Muscle layer of duodenum (tissue), 2 donors: ENCODE results near the gene CXCL5.

Experiments
- H3K27ac ChIP-seq: one replicate; pipeline ENCODE4 v1.7.0; 2013; ENCODE audit warnings: mild to moderate bottlenecking, low read length
- H3K27me3 ChIP-seq: one replicate; pipeline ENCODE4 v1.7.0; 2013; ENCODE audit warnings: low read depth, mild to moderate bottlenecking, control low read depth, low read length
- H3K36me3 ChIP-seq, 2 donors: one replicate each; pipeline ENCODE4 v1.7.0; 2013; ENCODE audit warnings: low read length in 2 of 2, control low read depth in 1 of 2, mild to moderate bottlenecking in 1 of 2; ENCODE audit not compliant: insufficient read depth in 2 of 2, control insufficient read depth in 1 of 2
- H3K4me1 ChIP-seq, 2 donors: one replicate each; pipeline ENCODE4 v1.7.0; 2013; ENCODE audit warnings: low read length in 2 of 2, mild to moderate bottlenecking in 2 of 2, control low read depth in 1 of 2, moderate library complexity in 1 of 2; ENCODE audit not compliant: insufficient read depth in 2 of 2, control insufficient read depth in 1 of 2
- H3K4me3 ChIP-seq, 2 donors: one replicate each; pipeline ENCODE4 v1.7.0; 2013; ENCODE audit warnings: low read length in 2 of 2, low read depth in 1 of 2, mild to moderate bottlenecking in 1 of 2
- H3K9me3 ChIP-seq, 2 donors: one replicate each; pipeline ENCODE4 v1.7.0; 2013; ENCODE audit warnings: low read length in 2 of 2, control low read depth in 1 of 2, mild to moderate bottlenecking in 1 of 2; ENCODE audit not compliant: control insufficient read depth in 1 of 2
- donor health status: healthy.

The CXCL5 gene

DNA sequence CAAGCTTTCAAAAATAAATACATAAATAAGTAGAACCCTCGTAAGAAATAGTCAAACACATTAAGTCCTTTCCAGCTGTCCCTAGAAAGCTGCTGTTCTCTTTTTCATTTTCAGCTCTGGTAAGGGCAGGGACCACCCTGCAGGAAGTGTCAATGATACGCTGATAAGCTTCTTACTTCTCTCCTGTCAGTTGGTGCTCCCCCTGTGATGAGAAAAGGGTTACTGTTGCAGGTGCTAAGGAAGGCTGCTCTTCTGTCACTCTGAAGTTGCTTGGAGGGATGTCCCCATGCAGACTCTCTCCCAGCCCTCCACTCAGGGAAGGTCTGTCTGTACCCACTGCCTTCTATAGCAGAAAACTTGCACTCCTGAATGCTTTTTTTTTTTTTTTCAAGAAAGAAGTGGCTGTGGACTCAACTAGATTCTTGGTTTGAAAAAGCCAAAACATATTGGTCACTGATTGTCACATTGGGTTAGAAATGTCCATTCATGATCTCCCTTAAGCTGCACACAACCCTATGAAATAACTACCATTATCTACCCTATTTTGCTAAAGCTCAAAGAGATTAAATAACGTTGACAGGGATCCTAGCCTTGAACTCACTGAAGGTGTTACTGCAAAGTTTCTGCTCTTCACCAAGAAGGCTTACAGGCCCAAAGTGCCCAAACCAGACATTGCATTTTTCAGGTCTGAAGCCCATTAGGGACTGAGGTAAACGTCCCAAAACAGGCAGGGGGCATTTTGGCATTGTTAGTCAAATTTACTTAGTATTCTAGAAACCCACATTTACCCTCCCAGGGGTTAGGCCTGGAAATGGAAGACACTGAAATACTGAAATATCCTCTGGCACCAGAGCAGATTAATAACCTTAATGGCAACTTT lies 38.8 kb upstream of the CXCL5 start:
- H3K27me3 ChIP-seq, result no peaks in the 10 kb centered on the region
- peaks cover 0 to 8% of the 10 kb centered on the region in 2 donors for H3K4me1 ChIP-seq
- H3K9me3 ChIP-seq, result no peaks in the 10 kb centered on the region
- H3K36me3 ChIP-seq, result no peaks in the 10 kb centered on the region
- H3K27ac ChIP-seq, result no peak overlapping the region
- H3K4me3 ChIP-seq, result peak overlapping the region; percentile 71 to 87

DNA sequence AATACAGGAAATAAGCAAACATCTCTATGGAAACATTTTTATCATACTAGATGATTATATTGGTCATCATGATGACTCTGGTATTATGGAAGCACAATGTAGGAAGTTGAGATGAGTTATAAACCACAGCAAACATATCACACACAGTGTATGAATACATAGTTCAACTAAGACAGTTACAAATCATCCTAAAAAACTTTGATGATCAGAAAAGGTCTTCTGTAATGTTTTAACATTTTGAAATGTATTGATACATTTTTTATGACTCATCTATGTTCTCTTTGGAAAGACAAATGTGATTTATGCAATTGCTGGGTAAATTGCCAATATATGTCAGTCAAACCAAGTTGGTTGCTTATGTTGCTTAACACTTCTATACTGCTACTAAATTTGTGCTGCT lies 35.3 kb upstream of the CXCL5 start:
- peaks cover 0 to 8% of the 10 kb centered on the region in 2 donors for H3K4me1 ChIP-seq
- H3K9me3 ChIP-seq, result peaks cover 0 to 4% of the 10 kb centered on the region in 2 donors
- no peaks in the 10 kb centered on the region for H3K36me3 ChIP-seq
- no peaks in the 10 kb centered on the region for H3K27me3 ChIP-seq
- no peak overlapping the region for H3K4me3 ChIP-seq
- no peak overlapping the region for H3K27ac ChIP-seq

- Histone ChIP-seq H3K27ac (no peak overlapping the region), H3K4me3 (no peak overlapping the region), H3K27me3 (no peaks in the 10 kb centered on the region), H3K36me3 (no peaks in the 10 kb centered on the region), H3K4me1 (no peaks in the 10 kb centered on the region), H3K9me3 (peaks cover 0 to 6% of the 10 kb centered on the region in 2 donors)
Observed at GRCh38 chr4:74032064-74032463, 33.6 kb upstream of the CXCL5 start.

GRCh38 chr4:74031576-74031975 lies 33.1 kb upstream of the CXCL5 start:
- Histone ChIP-seq H3K4me3 (no peak overlapping the region), H3K27ac (no peak overlapping the region), H3K9me3 (peaks cover 0 to 6% of the 10 kb centered on the region in 2 donors), H3K4me1 (no peaks in the 10 kb centered on the region), H3K27me3 (no peaks in the 10 kb centered on the region), H3K36me3 (no peaks in the 10 kb centered on the region)

GRCh38 chr4:74030285-74030684 lies 31.8 kb upstream of the CXCL5 start:
- Histone ChIP-seq H3K4me3 (no peak overlapping the region), H3K4me1 (no peaks in the 10 kb centered on the region), H3K27me3 (no peaks in the 10 kb centered on the region), H3K36me3 (no peaks in the 10 kb centered on the region), H3K27ac (no peak overlapping the region), H3K9me3 (peaks cover 0 to 6% of the 10 kb centered on the region in 2 donors)

GRCh38 chr4:74028504-74028903 lies 30.0 kb upstream of the CXCL5 start:
- no peak overlapping the region for H3K4me3 ChIP-seq
- no peaks in the 10 kb centered on the region for H3K36me3 ChIP-seq
- H3K27ac ChIP-seq, result no peak overlapping the region
- H3K27me3 ChIP-seq, result no peaks in the 10 kb centered on the region
- H3K9me3 ChIP-seq, result peaks cover 0 to 6% of the 10 kb centered on the region in 2 donors
- no peaks in the 10 kb centered on the region for H3K4me1 ChIP-seq

- Histone ChIP-seq H3K36me3 (no peaks in the 10 kb centered on the region), H3K27ac (peak overlapping the region; percentile 52)
Observed at GRCh38 chr4:74023709-74024108, 25.2 kb upstream of the CXCL5 start.

GRCh38 chr4:74021601-74022000 lies 23.1 kb upstream of the CXCL5 start:
- Histone ChIP-seq H3K4me3 (no peak overlapping the region), H3K27ac (no peak overlapping the region), H3K27me3 (no peaks in the 10 kb centered on the region), H3K4me1 (no peaks in the 10 kb centered on the region), H3K36me3 (no peaks in the 10 kb centered on the region), H3K9me3 (no peaks in the 10 kb centered on the region)

More at GRCh38 chr4:74023709-74024108, 25.2 kb upstream of the CXCL5 start:
- peaks cover 0 to 2% of the 10 kb centered on the region in 2 donors for H3K9me3 ChIP-seq
- no peaks in the 10 kb centered on the region for H3K4me1 ChIP-seq
- H3K4me3 ChIP-seq, result no peak overlapping the region
- H3K27me3 ChIP-seq, result no peaks in the 10 kb centered on the region

- no peaks in the 10 kb centered on the region for H3K4me1 ChIP-seq
- H3K27me3 ChIP-seq, result no peaks in the 10 kb centered on the region
- no peak overlapping the region for H3K27ac ChIP-seq
- no peaks in the 10 kb centered on the region for H3K9me3 ChIP-seq
- no peaks in the 10 kb centered on the region for H3K36me3 ChIP-seq
- no peak overlapping the region for H3K4me3 ChIP-seq
Observed at GRCh38 chr4:74018771-74019170, 20.3 kb upstream of the CXCL5 start.

DNA sequence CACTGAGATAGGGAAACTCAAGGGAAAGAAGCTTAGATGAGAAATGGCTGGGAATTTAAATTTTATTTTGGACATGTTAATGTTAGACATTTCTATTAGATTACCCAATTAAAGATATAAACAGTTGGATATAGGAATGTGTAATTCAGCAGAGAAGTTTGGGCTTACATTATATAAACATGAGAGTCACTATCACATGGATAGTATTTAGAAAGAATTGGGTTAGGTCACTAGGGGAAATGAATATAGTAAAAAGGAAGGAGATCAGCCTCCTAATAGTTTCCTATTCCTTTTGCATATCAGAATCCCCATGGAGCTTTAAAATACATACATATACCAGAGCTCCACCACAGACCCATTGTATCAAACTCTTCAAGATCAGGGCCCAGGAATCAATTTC lies 19.6 kb upstream of the CXCL5 start:
- no peaks in the 10 kb centered on the region for H3K9me3 ChIP-seq
- H3K36me3 ChIP-seq, result no peaks in the 10 kb centered on the region
- no peak overlapping the region for H3K4me3 ChIP-seq
- no peaks in the 10 kb centered on the region for H3K27me3 ChIP-seq
- no peak overlapping the region for H3K27ac ChIP-seq
- no peaks in the 10 kb centered on the region for H3K4me1 ChIP-seq

DNA sequence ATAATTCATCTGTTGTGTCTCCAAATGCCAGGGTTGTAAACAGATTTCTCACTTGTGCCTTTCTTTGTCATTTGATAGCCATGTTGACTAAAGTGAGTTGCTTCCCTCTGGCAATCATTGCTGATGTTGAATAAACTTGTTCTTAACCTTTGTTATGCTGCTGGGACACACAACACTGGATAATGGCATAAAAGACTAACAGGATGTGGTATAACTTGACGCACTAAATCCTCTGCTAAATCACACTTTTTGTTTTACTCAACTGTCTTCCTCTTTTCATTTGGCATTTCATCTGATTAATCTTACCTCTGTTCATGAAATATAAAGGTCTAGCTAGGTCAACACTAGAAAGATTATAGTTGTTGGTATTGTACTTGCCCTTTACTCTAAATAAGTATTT lies 17.6 kb upstream of the CXCL5 start:
- no peak overlapping the region for H3K27ac ChIP-seq
- H3K9me3 ChIP-seq, result no peaks in the 10 kb centered on the region
- H3K4me1 ChIP-seq, result no peaks in the 10 kb centered on the region
- no peak overlapping the region for H3K4me3 ChIP-seq
- H3K27me3 ChIP-seq, result no peaks in the 10 kb centered on the region
- no peaks in the 10 kb centered on the region for H3K36me3 ChIP-seq
